ENCODE measurements around the gene ERN2.
"Not testable (repeated sequence)": the region's sequence is repeated elsewhere in the genome, so short reads cannot be mapped to it uniquely, and the experiment has no call there.

The ERN2 gene

DNA sequence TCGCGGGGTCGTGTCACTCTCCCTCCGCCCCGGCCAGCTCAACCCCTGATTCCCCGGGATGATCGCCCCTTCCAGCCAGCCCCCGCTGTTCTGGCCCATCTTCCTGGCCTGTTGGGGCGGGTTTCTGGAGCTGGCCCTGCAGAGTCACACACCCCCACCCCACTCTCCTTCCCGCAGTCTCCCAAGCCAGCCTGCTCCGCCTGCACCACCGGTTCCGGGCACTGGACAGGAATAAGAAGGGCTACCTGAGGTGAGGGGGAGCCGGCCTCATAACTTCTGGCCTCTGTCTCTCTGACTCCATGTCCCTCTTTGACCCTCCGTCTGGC, 42.4 kb upstream of the ERN2 start:
- no peak for DNase-seq (ENCODE audit: low read depth in 1 of 2, low spot score in 1 of 2)
- Histone ChIP-seq H3K27me3 (ENCODE audit: insufficient read depth, poor library complexity, severe bottlenecking) (peaks cover 25% of the 10 kb centered on the region), H3K4me3 (replicated peaks; ENCODE audit: insufficient read depth, low read length) (no peak overlapping the region), H3K27ac (replicated peaks) (no peak overlapping the region)
- TF ChIP-seq, protein P1, sequence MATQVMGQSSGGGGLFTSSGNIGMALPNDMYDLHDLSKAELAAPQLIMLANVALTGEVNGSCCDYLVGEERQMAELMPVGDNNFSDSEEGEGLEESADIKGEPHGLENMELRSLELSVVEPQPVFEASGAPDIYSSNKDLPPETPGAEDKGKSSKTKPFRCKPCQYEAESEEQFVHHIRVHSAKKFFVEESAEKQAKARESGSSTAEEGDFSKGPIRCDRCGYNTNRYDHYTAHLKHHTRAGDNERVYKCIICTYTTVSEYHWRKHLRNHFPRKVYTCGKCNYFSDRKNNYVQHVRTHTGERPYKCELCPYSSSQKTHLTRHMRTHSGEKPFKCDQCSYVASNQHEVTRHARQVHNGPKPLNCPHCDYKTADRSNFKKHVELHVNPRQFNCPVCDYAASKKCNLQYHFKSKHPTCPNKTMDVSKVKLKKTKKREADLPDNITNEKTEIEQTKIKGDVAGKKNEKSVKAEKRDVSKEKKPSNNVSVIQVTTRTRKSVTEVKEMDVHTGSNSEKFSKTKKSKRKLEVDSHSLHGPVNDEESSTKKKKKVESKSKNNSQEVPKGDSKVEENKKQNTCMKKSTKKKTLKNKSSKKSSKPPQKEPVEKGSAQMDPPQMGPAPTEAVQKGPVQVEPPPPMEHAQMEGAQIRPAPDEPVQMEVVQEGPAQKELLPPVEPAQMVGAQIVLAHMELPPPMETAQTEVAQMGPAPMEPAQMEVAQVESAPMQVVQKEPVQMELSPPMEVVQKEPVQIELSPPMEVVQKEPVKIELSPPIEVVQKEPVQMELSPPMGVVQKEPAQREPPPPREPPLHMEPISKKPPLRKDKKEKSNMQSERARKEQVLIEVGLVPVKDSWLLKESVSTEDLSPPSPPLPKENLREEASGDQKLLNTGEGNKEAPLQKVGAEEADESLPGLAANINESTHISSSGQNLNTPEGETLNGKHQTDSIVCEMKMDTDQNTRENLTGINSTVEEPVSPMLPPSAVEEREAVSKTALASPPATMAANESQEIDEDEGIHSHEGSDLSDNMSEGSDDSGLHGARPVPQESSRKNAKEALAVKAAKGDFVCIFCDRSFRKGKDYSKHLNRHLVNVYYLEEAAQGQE (IDR thresholded peaks at IDR 0.05; ENCODE audit: insufficient replicate concordance, low read depth), result no peak
- TF ChIP-seq, protein P2, sequence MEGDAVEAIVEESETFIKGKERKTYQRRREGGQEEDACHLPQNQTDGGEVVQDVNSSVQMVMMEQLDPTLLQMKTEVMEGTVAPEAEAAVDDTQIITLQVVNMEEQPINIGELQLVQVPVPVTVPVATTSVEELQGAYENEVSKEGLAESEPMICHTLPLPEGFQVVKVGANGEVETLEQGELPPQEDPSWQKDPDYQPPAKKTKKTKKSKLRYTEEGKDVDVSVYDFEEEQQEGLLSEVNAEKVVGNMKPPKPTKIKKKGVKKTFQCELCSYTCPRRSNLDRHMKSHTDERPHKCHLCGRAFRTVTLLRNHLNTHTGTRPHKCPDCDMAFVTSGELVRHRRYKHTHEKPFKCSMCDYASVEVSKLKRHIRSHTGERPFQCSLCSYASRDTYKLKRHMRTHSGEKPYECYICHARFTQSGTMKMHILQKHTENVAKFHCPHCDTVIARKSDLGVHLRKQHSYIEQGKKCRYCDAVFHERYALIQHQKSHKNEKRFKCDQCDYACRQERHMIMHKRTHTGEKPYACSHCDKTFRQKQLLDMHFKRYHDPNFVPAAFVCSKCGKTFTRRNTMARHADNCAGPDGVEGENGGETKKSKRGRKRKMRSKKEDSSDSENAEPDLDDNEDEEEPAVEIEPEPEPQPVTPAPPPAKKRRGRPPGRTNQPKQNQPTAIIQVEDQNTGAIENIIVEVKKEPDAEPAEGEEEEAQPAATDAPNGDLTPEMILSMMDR (IDR thresholded peaks at IDR 0.05; ENCODE audit: insufficient read depth, low read length), result no peak
- TF ChIP-seq SPI1 (IDR thresholded peaks at IDR 0.05; ENCODE audit: borderline replicate concordance, low read depth) (no peak), GABPA (IDR thresholded peaks at IDR 0.05; ENCODE audit: low read depth) (no peak), POLR2AphosphoS5 (IDR thresholded peaks at IDR 0.05; ENCODE audit: low read depth) (no peak)

DNA sequence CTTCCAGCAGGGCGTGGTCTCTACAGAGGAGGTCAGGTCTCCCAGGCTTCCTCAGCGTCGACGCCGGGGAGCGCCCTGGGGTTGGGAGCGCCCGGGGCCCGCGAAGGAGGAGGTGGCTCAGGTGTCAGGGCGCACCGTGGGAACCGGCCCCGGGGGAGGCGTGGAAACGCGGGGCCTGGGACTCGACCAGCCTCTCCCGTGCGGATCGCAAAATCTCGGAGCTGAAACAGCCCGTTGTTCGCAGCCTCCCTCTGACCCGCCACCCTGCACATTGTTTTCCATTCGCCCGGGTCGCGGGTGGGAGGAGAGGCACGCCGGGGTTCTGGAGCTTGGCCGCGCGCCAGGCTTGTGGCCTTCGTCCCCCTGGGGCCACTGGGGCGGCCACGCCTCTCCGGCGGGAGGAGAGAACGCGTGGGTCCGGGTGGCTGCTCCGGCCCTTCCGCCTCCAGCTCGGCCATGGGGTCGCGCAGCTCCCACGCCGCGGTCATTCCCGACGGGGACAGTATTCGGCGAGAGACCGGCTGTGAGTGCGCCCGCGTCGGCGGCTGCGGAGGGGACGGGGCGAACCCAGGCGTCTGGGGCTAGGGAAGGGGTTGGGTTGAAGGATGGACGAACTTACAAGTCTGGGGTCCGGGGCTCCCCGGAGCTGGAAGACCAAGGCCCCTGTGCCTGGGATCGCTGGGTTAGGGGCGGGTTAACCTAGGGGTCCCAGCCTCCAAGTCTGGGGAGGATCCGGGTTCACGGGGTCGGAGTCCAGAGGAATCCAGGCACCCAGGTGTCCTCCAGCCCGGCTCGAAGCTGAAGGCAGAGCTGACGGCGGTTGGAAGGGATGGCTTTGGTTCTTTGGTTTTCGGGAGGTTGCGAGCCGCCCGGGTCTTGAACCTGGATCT, 41.8 kb upstream of the ERN2 start, which contains the start of gene CHP2:
CHP2 (plus strand) TSS at position 433 of the 890 bp plus-strand sequence; CDS start at position 457, 24 bp downstream.
- Histone ChIP-seq H3K27ac (replicated peaks) (no peak within 1 kb of the TSS), H3K27me3 (ENCODE audit: insufficient read depth, poor library complexity, severe bottlenecking) (peaks cover 25% of the 10 kb centered on the region), H3K4me3 (replicated peaks; ENCODE audit: insufficient read depth, low read length) (no peak within 1 kb of the TSS)
- no peak for DNase-seq (ENCODE audit: low read depth in 1 of 2, low spot score in 1 of 2)
- TF ChIP-seq, protein P2 (IDR thresholded peaks at IDR 0.05; ENCODE audit: insufficient read depth, low read length), result no peak
- no peak for TF ChIP-seq SPI1 (IDR thresholded peaks at IDR 0.05; ENCODE audit: borderline replicate concordance, low read depth)
- TF ChIP-seq GABPA (IDR thresholded peaks at IDR 0.05; ENCODE audit: low read depth), result no peak
- TF ChIP-seq, protein P1 (IDR thresholded peaks at IDR 0.05; ENCODE audit: insufficient replicate concordance, low read depth), result no peak

DNA sequence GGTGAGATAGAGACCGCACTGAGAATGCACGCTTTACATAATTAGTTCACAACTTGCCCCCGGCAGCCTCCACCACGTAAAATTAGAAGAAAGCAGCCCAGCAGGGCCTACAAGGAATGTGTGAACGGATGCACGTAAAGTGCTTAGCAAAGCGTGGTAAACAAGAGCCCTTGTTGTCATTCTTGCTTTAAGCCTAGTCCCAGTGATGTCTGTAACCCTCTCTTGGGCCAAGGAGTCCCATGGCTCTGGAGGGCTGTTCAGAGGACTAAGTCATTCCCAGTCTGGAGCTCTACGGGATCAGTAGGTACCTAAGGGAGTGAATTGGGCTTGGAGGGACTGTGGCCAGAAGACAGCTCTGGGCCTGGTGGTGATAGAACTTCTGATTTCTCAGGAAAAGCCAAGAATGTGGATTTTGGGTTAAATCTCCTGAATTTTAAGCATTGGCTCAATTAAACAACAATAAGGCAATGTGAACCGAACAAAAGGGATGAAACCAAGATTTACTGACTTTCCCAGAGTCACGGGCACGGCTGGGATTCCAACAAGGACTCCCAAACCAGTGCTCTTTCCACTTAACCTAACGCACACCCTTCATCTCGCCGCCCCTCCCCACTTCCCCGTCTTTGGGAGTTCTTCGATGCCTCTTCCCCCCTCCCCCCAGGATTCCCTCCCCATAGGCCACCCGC, 41.0 kb upstream of the ERN2 start:
- no peak for DNase-seq (ENCODE audit: low read depth in 1 of 2, low spot score in 1 of 2)
- H3K4me3 ChIP-seq (replicated peaks; ENCODE audit: insufficient read depth, low read length), result no peak overlapping the region

DNA sequence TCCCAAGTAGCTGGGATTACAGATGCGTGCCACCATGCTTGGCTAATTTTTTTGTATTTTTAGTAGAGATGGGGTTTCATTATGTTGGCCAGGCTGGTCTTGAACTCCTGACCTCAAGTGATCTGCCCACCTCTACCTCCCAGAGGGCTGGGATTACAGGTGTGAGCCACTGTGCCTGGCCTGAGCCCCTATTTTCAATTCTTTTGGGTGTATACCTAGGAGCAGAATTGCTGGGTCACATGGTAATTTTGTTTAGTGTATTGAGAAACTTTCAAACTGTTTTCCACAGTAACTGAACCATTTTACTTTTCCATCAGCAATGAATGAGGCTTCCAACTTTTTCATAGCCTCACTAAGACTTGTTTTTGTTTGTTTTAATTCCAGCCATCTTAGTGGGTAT, 38.0 kb upstream of the ERN2 start:
- H3K4me3 ChIP-seq (replicated peaks; ENCODE audit: insufficient read depth, low read length); H3K27ac ChIP-seq (replicated peaks); DNase-seq (ENCODE audit: low read depth in 1 of 2, low spot score in 1 of 2): not testable (repeated sequence)
- H3K27me3 ChIP-seq (ENCODE audit: insufficient read depth, poor library complexity, severe bottlenecking), result peaks cover 23% of the 10 kb centered on the region

More for the DNA sequence above, 41.0 kb upstream of the ERN2 start:
- Histone ChIP-seq H3K27ac (replicated peaks) (no peak overlapping the region), H3K27me3 (ENCODE audit: insufficient read depth, poor library complexity, severe bottlenecking) (peaks cover 25% of the 10 kb centered on the region)
- TF ChIP-seq POLR2AphosphoS5 (IDR thresholded peaks at IDR 0.05; ENCODE audit: low read depth) (no peak), SPI1 (IDR thresholded peaks at IDR 0.05; ENCODE audit: borderline replicate concordance, low read depth) (no peak), GABPA (IDR thresholded peaks at IDR 0.05; ENCODE audit: low read depth) (no peak)
- TF ChIP-seq, protein P1 (IDR thresholded peaks at IDR 0.05; ENCODE audit: insufficient replicate concordance, low read depth), result no peak
- TF ChIP-seq, protein P2 (IDR thresholded peaks at IDR 0.05; ENCODE audit: insufficient read depth, low read length), result no peak

Measured in HL-60 (cell line).